SK-N-SH treated with all-trans-retinoic acid at 6 μM for 48 hours (cell line): ENCODE data around the gene SELENON.

ENCODE experiments used
- ARNTL ChIP-seq: fragments of 450-650 bp; formaldehyde crosslinking; IDR thresholded peaks from 2 replicates; pipeline ENCODE4 v1.5.0; 2020; ENCODE audit warnings: low read depth, mild to moderate bottlenecking, moderate library complexity, borderline replicate concordance
- BACH2 ChIP-seq: fragments of 250-450 bp; sonication (Bioruptor Pico); IDR thresholded peaks from 2 replicates; pipeline ENCODE4 v1.9.0; 2021; ENCODE audit warnings: mild to moderate bottlenecking, borderline replicate concordance
- OSR1 ChIP-seq: fragments of 250-450 bp; sonication (Bioruptor Pico); IDR thresholded peaks from 2 replicates; pipeline ENCODE4 v1.8.0; 2022; ENCODE audit warnings: moderate library complexity, mild to moderate bottlenecking, inconsistent platforms
- PATZ1 ChIP-seq: fragments of 250-450 bp; sonication (Bioruptor Pico); IDR thresholded peaks from 2 replicates; pipeline ENCODE4 v1.8.0; 2020; ENCODE audit warnings: mild to moderate bottlenecking, moderate library complexity, borderline replicate concordance
- POU6F1 ChIP-seq: fragments of 250-450 bp; sonication (Bioruptor Pico); IDR thresholded peaks from 2 replicates; pipeline ENCODE4 v1.8.0; 2021; ENCODE audit warnings: low read depth, mild to moderate bottlenecking, moderate library complexity, borderline replicate concordance
- TOX ChIP-seq: fragments of 250-450 bp; sonication (Bioruptor Pico); IDR thresholded peaks from 2 replicates; pipeline ENCODE4 v1.8.0; 2021; ENCODE audit warnings: mild to moderate bottlenecking, moderate library complexity, borderline replicate concordance
- ZC3H10 ChIP-seq: fragments of 250-450 bp; sonication (Bioruptor Pico); IDR thresholded peaks from 2 replicates; pipeline ENCODE4 v1.5.1; 2021; ENCODE audit warnings: mild to moderate bottlenecking, moderate library complexity

- no peak for TF ChIP-seq ZC3H10 (CRISPR knock-in tag)
- no peak for TF ChIP-seq OSR1 (CRISPR knock-in tag)
- no peak for TF ChIP-seq PATZ1 (CRISPR knock-in tag)
- no peak for TF ChIP-seq BACH2 (CRISPR knock-in tag)
- TF ChIP-seq TOX (CRISPR knock-in tag), result no peak
- no peak for TF ChIP-seq POU6F1 (CRISPR knock-in tag)
- no peak for TF ChIP-seq ARNTL (CRISPR knock-in tag)
Observed at GRCh38 chr1:25757151-25757845, 42.7 kb upstream of the SELENON start.
